Measurements from ENCODE around the gene ANKS1B.
"Not testable (repeated sequence)": the region's sequence is repeated elsewhere in the genome, so short reads cannot be mapped to it uniquely, and the experiment has no call there.

The ANKS1B gene

DNA sequence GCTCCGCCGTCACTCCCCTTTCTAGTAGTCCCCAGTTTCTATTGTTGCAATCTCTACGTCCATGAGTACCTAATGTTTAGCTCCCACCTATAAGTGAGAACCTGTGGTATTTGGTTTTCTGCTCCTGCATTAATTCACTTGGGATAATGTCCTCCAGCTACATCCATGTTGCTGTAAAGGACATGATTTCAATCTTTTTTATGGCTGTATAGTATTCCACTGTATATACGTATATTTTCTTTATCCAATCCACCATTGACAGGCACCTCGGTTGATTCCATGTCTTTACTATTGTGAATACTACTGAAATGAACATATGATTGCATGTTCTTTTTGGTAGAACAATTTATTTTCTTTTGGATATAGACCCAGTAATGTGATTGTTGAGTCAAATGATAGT lies 114.7 kb downstream of the ANKS1B start:
- no peak for DNase-seq (ENCODE audit: low spot score)

GRCh38 chr12:99861731-99862130 lies 123.0 kb downstream of the ANKS1B start:
- DNase-seq (ENCODE audit: low spot score) = no peak

DNA sequence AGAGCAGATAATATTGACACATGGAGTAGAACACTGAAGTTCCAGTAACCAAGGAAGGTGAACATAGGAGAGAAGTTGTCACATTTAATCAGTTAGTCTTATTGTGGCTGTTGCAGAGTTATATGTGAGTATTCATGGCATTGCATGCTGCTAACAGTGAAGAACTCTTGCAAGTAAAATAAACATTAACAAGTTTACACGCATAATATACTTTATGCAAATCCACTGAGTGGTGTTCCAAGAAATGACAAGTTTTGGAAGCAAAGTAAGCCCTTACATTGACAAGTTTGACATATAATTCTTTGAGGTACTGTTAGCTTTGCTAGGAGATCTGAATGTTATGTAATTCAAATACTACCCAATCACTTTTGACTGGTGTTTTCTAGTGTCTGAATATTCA lies 125.6 kb downstream of the ANKS1B start:
- DNase-seq (ENCODE audit: low spot score) = no peak

DNA sequence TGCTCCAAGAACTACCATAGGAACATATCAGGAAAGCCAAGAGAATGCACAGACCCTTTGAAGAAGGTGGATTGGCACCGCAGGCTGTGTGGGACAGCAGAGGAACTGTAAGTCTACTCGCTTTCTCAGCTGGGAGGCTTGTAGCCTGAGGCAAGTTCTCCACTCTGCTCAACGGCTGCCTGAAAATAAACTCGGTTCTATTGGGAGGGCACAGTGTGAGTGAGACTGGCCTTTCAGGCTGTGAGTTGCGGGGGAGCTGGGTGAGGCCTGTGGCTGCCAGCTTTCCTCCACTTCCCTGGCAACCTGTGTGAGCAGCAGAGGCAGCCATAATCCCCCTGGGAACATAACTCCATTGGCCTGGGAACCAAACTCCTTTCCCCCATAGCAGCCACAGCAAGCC lies 132.1 kb downstream of the ANKS1B start:
- no peak for DNase-seq (ENCODE audit: low spot score)

DNA sequence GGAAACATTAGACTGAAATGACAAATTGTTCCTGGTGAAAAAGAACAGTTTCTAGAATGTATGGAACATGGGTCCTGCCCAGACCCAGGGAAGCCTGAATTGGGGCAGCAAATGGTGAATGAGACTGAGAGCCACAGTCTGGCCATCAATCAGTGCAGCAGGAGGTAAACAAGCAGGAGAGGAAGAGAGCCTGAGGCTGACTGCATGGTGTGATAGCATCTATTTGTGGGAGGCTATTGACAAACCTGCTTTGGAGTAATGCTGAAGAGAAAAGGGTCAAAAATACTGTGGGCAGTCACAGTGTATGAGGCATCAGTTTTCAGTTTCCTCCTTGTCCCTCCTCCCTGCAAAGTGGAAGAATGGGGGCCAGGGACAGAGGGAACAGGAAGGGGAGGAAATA lies 136.8 kb downstream of the ANKS1B start:
- DNase-seq (ENCODE audit: low spot score) = no peak

DNA sequence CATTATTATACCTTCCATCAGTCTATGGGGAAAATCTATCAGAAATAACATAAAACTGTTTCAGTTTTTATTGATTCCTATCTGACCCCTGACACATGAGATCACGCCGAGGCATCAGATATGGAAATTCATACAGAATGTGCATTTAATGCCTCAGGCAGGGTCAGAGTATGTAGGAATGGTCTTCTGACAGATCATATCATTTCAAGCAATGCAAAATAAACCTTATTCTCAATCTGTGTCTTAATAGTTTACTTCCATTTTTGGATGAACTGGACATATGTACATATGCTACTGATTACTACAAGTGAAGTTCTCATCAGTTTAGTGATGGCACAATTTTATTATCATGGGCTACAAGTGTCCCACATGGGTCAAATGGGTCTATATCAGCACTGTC lies 150.0 kb downstream of the ANKS1B start:
- DNase-seq (ENCODE audit: low spot score) = no peak

GRCh38 chr12:99833397-99833796 lies 151.3 kb downstream of the ANKS1B start:
- DNase-seq (ENCODE audit: low spot score) = no peak

DNA sequence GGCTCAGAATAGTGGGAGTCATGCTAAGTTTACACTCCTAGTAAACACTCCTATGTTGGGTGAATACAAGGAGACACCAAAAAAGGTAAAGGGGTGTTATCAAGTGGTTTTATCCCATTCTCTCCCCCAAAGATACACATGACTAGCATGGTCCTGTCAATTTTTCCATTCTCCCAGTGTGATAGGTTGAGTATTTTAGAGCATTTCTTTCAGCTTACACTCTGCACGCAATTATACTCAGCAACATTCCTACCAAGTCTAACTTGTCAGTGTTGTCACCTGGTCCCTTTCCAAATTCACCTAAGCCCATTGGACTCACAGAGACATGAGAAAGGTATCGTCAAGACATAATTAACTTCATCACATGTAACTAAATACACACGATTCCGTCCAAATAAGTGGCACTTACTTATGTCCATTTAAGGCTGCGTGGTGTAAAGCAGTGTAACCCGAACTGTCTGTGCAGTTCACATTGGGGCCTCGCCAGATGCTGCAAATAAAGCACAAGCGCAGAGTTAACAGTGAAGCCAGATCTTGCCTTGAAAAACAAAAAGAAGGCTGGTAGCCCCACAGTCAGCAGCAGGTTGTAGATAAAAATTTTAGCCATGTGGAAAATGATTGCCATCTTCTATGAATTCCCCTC lies 159.7 kb downstream of the ANKS1B start:
- peak; percentile 24 for DNase-seq (ENCODE audit: low spot score)

GRCh38 chr12:99822273-99822672 lies 162.5 kb downstream of the ANKS1B start:
- DNase-seq (ENCODE audit: low spot score) = no peak

- peak; percentile 51 for DNase-seq (ENCODE audit: low spot score)
Measured at GRCh38 chr12:99810718-99811593, 173.8 kb downstream of the ANKS1B start.

GRCh38 chr12:99809909-99810308 lies 174.8 kb downstream of the ANKS1B start:
- DNase-seq (ENCODE audit: low spot score) = no peak

DNA sequence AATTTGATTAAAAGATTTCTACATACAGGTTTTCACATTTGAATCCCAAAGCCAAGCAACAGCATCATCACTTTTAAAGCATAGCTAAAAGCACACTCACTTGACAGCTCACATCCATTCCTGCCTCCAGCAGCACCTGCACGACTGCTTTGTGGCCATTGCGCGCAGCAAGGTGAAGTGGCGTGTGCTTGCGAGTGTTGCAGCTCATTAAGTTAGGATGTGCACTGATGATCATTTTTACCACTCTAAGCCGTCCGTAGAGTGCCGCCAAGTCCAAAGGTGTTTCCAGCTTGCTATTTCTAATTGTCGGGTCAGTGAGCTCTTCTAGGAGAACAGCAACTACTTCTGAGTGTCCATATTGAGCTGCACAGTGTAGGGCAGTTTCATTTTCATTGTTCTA lies 178.4 kb downstream of the ANKS1B start:
- no peak for DNase-seq (ENCODE audit: low spot score)

GRCh38 chr12:99804715-99805114 lies 180.0 kb downstream of the ANKS1B start:
- no peak for DNase-seq (ENCODE audit: low spot score)

- DNase-seq (ENCODE audit: low spot score) = no peak
Measured at GRCh38 chr12:99800605-99801004, 184.1 kb downstream of the ANKS1B start.

DNA sequence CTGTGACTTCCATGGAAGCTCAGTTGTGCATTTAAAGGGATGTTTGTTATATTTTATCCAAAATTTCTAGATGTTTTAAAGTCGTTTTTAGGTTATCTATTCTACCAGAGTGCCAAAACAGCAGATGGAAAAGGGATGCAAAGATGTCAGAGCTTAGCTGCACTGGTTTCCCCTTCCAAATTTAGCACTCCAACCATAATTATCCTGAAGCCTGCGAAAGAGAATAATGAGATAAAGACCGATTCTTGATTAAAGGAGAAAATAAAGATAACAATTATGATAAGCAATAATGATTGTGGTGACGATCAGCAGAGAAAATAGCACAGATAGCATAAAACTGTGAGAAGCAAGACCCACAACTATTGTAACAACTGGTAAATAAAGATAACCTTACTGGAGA lies 186.8 kb downstream of the ANKS1B start:
- DNase-seq (ENCODE audit: low spot score) = not testable (repeated sequence)

GRCh38 chr12:99783421-99783820 lies 201.3 kb downstream of the ANKS1B start:
- DNase-seq (ENCODE audit: low spot score) = no peak

GRCh38 chr12:99772274-99772673 lies 212.5 kb downstream of the ANKS1B start:
- no peak for DNase-seq (ENCODE audit: low spot score)

DNA sequence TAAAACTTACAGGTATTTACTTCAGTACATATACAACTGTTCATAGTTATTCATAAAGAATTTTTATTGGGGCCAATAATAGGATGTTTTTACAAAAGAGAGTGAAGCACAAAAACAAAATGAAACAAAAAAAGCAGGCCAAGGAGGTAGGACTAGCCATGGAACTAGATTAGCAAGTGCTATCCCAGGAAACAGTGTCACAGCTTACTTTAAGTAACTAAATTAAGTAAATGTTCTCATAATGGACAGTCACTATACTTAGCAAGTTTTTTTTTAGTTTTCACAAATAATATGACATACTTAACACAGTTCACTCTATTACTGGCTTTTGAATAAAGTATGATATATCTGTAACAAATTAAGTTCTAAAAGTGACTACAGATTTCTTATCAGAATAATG lies 213.1 kb downstream of the ANKS1B start:
- no peak for DNase-seq (ENCODE audit: low spot score)

- DNase-seq (ENCODE audit: low spot score) = no peak
Measured at GRCh38 chr12:99769396-99769980, 215.2 kb downstream of the ANKS1B start.

DNA sequence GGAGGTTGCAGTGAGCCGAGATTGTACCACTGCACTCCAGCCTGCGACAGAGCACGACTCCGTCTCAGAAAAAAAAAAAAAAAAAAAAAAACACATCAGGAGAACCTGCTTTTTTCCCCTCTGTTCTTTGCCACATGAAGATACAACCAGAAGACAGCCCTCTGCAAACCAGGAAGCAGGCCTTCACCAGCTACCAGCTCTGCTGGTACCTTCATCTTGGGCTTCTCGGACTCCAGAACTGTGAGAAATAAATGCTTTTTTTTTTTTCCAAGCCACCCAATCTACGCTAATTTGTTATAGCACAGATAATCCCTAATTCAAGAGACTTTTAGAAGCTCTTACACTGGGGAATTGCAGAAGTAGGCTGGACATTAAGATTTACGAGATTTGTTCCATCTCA lies 216.0 kb downstream of the ANKS1B start:
- DNase-seq (ENCODE audit: low spot score) = no peak

DNA sequence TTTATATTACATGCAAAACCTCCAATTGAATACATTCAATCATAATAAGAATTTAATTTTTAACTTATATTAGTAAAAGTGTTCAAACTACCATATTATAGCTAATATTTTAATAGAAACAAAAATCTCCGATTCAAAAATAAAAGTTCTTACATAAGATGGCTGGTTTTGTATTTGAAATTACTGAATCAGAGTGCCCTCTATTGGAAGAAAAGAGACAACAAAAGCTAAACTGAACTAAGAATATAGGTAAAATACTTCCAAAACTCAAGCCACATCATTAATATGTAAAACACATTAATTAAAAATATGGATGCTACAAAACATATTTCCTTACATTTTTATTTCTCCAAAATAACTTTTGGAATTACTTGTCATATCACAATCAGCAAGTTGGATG lies 216.9 kb downstream of the ANKS1B start:
- DNase-seq (ENCODE audit: low spot score) = peak; percentile 17

DNA sequence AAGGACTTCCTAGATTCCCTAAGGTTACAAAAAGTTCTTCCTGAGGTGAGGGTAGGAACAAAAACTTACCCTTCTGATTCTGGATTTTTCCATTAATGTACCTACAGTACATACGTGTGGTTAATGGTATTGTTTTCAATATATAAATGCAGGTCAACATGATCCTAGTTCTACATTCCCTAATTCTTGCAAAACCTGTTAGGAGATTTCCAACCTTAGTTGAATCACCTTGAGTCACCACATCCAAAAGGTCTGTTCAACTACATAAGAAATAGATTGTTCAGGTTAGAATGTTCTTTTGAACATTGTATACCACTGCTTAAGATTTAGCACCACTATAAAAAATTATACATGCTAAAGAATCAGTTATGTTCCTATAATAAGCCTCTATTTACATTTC lies 218.3 kb downstream of the ANKS1B start:
- DNase-seq (ENCODE audit: low spot score) = no peak
